BE2C (cell line): ENCODE measurements around the gene PTPN13.

Experiments used
- DNase-seq: peaks from one replicate; pipeline ENCODE4 v3.0.0-alpha.2; 2020
- H3K27me3 ChIP-seq: fragments of 250-450 bp; sonication (Bioruptor Pico); 2 replicates; pipeline ENCODE4 v1.5.1; 2020; ENCODE audit warnings: mild to moderate bottlenecking
- H3K36me3 ChIP-seq: fragments of 250-450 bp; sonication (Bioruptor Pico); 2 replicates; pipeline ENCODE4 v1.5.1; 2020; ENCODE audit warnings: mild to moderate bottlenecking
- H3K4me1 ChIP-seq: fragments of 250-450 bp; sonication (Bioruptor Pico); 2 replicates; pipeline ENCODE4 v1.5.1; 2020
- H3K4me3 ChIP-seq: 2 replicates; pipeline ENCODE4 v1.5.1; 2011; ENCODE audit warnings: low read depth, low read length
- H3K9me3 ChIP-seq: fragments of 250-450 bp; sonication (Bioruptor Pico); 2 replicates; pipeline ENCODE4 v1.5.1; 2020
- TF ChIP-seq, protein P1 (sequence below): IDR thresholded peaks from 2 replicates; pipeline ENCODE4 v1.5.1; 2012; ENCODE audit warnings: mild to moderate bottlenecking, low read depth, low read length

Gene PTPN13

DNA sequence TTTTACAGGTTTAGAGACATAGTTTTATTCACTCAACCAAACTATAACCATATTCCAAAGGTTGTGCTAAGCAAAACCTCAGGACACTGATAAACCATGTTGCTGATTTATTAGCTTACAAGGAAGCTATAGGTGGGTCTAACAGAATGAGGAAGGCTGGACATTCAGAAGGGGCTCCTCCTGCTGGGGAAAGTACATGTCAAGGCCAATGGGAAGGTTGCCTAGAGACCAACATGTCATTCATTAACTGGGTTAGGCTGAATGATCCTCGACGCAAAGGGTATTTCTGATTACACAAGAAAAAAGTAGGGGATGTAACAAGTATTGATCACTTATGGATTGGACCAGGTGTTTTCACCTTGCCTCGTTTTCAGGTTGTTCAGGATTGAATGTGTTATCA lies 224.7 kb downstream of the PTPN13 start:
- peaks cover 9% of the 10 kb centered on the region for H3K36me3 ChIP-seq
- no peak for DNase-seq
- H3K4me1 ChIP-seq, result no peaks in the 10 kb centered on the region
- H3K4me3 ChIP-seq, result no peak overlapping the region
- TF ChIP-seq, protein P1, sequence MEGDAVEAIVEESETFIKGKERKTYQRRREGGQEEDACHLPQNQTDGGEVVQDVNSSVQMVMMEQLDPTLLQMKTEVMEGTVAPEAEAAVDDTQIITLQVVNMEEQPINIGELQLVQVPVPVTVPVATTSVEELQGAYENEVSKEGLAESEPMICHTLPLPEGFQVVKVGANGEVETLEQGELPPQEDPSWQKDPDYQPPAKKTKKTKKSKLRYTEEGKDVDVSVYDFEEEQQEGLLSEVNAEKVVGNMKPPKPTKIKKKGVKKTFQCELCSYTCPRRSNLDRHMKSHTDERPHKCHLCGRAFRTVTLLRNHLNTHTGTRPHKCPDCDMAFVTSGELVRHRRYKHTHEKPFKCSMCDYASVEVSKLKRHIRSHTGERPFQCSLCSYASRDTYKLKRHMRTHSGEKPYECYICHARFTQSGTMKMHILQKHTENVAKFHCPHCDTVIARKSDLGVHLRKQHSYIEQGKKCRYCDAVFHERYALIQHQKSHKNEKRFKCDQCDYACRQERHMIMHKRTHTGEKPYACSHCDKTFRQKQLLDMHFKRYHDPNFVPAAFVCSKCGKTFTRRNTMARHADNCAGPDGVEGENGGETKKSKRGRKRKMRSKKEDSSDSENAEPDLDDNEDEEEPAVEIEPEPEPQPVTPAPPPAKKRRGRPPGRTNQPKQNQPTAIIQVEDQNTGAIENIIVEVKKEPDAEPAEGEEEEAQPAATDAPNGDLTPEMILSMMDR, result peak; percentile 24
- no peaks in the 10 kb centered on the region for H3K27me3 ChIP-seq
- H3K9me3 ChIP-seq, result no peaks in the 10 kb centered on the region

DNA sequence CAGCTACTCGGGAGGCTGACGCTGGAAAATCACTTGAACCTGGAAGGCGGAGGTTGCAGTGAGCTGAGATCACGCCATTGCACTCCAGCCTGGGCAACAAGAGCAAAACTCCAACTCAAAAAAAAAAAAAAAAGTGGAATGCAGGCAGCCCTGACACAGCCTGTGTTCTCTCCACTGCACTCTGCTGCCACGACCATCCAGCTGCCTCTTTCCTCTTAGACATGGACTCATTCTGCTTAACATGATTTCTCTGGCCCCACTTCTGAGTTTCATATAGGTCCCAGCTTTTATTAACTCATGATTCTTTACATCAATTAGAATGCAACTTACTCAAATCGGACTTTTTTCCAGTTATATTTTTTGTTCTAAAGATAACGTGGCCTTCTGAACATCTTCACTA lies 225.4 kb downstream of the PTPN13 start:
- TF ChIP-seq, protein P1, result no peak
- H3K27me3 ChIP-seq, result no peaks in the 10 kb centered on the region
- no peaks in the 10 kb centered on the region for H3K4me1 ChIP-seq
- no peak for DNase-seq
- no peaks in the 10 kb centered on the region for H3K9me3 ChIP-seq
- H3K36me3 ChIP-seq, result peaks cover 9% of the 10 kb centered on the region
- H3K4me3 ChIP-seq, result no peak overlapping the region

DNA sequence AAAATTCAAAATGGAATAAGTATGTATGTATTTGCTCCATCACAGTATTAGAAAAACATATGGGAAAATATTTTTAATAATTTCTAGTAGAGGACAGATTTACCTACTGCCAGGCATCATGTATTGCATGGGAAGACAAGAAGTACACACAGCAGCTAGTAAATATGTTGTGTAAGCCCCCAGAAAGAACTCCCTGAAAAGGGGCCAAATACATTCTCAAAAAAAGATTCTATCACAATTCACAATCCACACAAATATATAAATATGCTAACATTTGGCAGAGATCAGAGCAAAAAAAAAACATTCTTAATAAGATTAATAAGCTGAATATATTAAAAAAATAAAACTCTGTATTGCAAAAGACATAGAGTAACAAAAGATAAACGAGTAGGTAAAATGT lies 227.0 kb downstream of the PTPN13 start:
- DNase-seq, result no peak
- Histone ChIP-seq H3K4me1 (no peaks in the 10 kb centered on the region), H3K4me3 (no peak overlapping the region), H3K36me3 (no peaks in the 10 kb centered on the region; the same call in 1 of the 2 replicates), H3K9me3 (no peaks in the 10 kb centered on the region), H3K27me3 (no peaks in the 10 kb centered on the region)
- TF ChIP-seq, protein P1, result no peak

DNA sequence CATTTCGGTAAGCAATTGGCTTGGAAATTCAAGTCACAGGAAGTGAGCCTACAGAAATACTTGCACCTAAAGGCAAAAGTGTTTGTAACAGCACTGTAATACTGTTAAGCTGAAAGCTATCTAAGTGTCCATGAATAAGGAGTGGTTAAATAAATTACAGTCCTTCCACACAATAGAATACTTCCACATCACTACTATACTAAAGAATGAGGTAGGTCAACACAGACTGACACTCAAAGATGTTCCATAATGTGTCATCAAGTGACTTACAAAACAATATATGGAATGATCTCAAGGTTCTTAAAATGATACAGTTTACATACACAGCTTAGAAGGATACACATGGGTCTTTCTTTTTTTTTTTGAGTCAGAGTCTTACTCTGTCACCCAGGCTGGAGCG lies 228.0 kb downstream of the PTPN13 start:
- H3K36me3 ChIP-seq, result no peaks in the 10 kb centered on the region
- H3K4me3 ChIP-seq, result no peak overlapping the region
- H3K27me3 ChIP-seq, result no peaks in the 10 kb centered on the region
- no peaks in the 10 kb centered on the region for H3K4me1 ChIP-seq
- H3K9me3 ChIP-seq, result no peaks in the 10 kb centered on the region
- TF ChIP-seq, protein P1, result no peak
- DNase-seq, result no peak

DNA sequence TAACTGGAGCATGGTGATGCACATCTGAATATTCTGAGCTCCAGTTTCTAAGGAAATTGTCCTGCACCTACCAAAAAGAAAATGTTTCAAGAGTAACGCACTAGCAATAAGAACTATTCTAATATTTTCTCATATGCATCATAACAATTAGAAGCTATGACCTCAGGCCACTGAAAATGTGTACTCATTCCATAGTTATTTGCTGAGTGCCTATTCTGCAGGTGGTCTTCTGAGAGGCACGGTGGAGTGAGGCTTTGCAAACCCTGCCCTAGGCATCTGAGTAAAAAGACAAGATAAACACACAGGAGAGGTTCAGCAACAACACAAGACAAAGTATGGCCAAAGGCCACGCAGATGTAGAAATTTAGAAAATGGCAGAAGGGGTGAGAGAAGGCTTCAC lies 231.4 kb downstream of the PTPN13 start:
- Histone ChIP-seq H3K4me1 (no peaks in the 10 kb centered on the region), H3K4me3 (no peak overlapping the region), H3K27me3 (no peaks in the 10 kb centered on the region), H3K36me3 (no peaks in the 10 kb centered on the region), H3K9me3 (no peaks in the 10 kb centered on the region)
- TF ChIP-seq, protein P1, result no peak
- DNase-seq, result no peak

DNA sequence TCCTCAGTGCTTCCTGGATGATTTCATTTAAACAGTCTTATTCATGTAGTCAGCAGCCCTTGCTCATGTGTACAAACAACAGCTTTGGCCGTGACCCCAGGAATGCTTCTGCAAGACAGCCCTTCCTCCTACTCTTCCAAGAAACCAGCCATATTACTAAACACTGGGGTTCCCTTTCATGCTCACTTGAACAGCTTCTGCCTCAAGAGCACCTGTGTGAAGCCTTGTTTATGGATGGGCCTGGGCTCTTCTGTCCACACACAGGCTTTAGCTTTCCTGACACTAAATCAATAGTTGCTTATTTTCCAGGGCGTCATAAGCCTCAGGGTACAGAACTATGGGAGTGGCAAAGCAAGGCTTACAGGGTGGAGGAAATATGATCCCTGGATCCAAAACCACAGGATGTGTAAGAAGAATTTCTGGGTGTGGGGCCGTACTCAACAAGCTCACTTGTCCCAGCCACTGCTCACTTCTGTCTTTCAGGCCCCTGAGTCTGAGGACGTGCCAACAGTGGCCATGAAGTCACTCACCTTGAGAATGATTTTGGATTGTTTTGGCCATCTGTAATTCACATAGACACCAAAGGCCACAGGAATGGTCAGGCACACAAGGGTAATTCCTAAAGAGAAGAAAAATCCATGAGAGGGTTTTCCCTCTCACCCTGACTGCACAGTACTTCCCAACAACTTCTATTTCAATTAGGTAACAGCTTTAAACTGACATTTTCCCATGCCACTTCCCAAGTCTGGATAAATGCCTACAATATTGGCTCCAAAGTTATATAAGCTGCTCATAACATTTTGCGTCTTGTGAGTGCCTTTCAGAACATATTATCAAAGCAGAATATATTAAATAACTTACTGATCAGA lies 237.4 kb downstream of the PTPN13 start:
- Histone ChIP-seq H3K36me3 (no peaks in the 10 kb centered on the region), H3K4me1 (no peaks in the 10 kb centered on the region), H3K9me3 (no peaks in the 10 kb centered on the region), H3K27me3 (no peaks in the 10 kb centered on the region), H3K4me3 (no peak overlapping the region)
- no peak for DNase-seq
- TF ChIP-seq, protein P1, result no peak
